IMR-90 (cell line): ENCODE results near the gene PRF1. TPM values are rescaled to one million over a fixed set of nuclear protein-coding genes. Genes with fewer than 3 reads are reported as not detected.

Experiments
- ATAC-seq: fragments of 200-7000 bp; cut with Tn5 transposase; 2 replicates; pipeline ENCODE4 v1.9.1; 2020; ENCODE audit warnings: low read depth, mild to moderate bottlenecking, moderate library complexity
- BruUV-seq: library from RNA; stranded (reverse); fragments of 400-500 nt; replicated peaks from 2 replicates; lab custom pipeline; 2021; lab: Mats Ljungman, UMichigan
- CTCF ChIA-PET: fragments of 300-600 bp; formaldehyde crosslinking; extraction: SDS; loops from one replicate; lab custom pipeline; 2021; ENCODE audit warnings: antibody characterized with exemption; lab: Yijun Ruan, JAX
- POLR2A ChIA-PET: fragments of 300-600 bp; sonication (Branson Sonifier 250); formaldehyde crosslinking; loops from one replicate; lab custom pipeline; 2022; ENCODE audit warnings: antibody characterized with exemption; ENCODE audit not compliant: unreplicated experiment; lab: Charles Lee
- DNase-seq: peaks from one replicate; pipeline ENCODE4 v3.0.0; 2013
- H2AFZ ChIP-seq: replicated peaks from 2 replicates; pipeline ENCODE3; 2013; ENCODE audit warnings: low read length, mild to moderate bottlenecking; ENCODE audit not compliant: poor library complexity
- H2AK5ac ChIP-seq: 2 replicates; pipeline ENCODE4 v1.6.1; 2013; ENCODE audit warnings: low read depth, low read length, inconsistent platforms
- H2AK9ac ChIP-seq: replicated peaks from 2 replicates; pipeline ENCODE3; 2013; ENCODE audit warnings: mild to moderate bottlenecking, low read depth, low read length, moderate library complexity; ENCODE audit not compliant: poor library complexity
- H2BK120ac ChIP-seq: 2 replicates; pipeline ENCODE4 v1.6.1; 2013; ENCODE audit warnings: low read depth, low read length, inconsistent platforms
- H2BK15ac ChIP-seq: 3 replicates; pipeline ENCODE4 v1.6.1; 2013; ENCODE audit warnings: low read depth, low read length, inconsistent platforms
- H2BK20ac ChIP-seq: 2 replicates; pipeline ENCODE4 v1.6.1; 2013; ENCODE audit warnings: low read depth, mild to moderate bottlenecking, inconsistent platforms, low read length, moderate library complexity
- H2BK5ac ChIP-seq: 2 replicates; pipeline ENCODE4 v1.6.1; 2013; ENCODE audit warnings: mild to moderate bottlenecking, low read depth, low read length, inconsistent platforms; ENCODE audit not compliant: poor library complexity, severe bottlenecking
- H3K14ac ChIP-seq: replicated peaks from 2 replicates; pipeline ENCODE4 v1.6.1; 2013; ENCODE audit warnings: low read depth, low read length, inconsistent platforms
- H3K18ac ChIP-seq: 2 replicates; pipeline ENCODE4 v1.6.1; 2013; ENCODE audit warnings: low read depth, low read length, control low read depth
- H3K23ac ChIP-seq: 2 replicates; pipeline ENCODE4 v1.6.1; 2013; ENCODE audit warnings: low read depth, low read length, inconsistent platforms
- H3K27ac ChIP-seq: 2 replicates; pipeline ENCODE4 v1.5.1; 2013; ENCODE audit warnings: mild to moderate bottlenecking, control low read depth, low read length; ENCODE audit not compliant: insufficient read depth
- H3K27me3 ChIP-seq: 2 replicates; pipeline ENCODE4 v1.6.1; 2013; ENCODE audit warnings: low read length; ENCODE audit not compliant: control insufficient read depth, insufficient read depth
- H3K36me3 ChIP-seq: 2 replicates; pipeline ENCODE4 v1.6.1; 2013; ENCODE audit warnings: low read length, mixed read lengths; ENCODE audit not compliant: control insufficient read depth, insufficient read depth
- H3K4ac ChIP-seq: 2 replicates; pipeline ENCODE4 v1.6.1; 2013; ENCODE audit warnings: low read depth, low read length, inconsistent platforms
- H3K4me1 ChIP-seq: 2 replicates; pipeline ENCODE4 v1.6.1; 2013; ENCODE audit warnings: low read length, mixed read lengths; ENCODE audit not compliant: control insufficient read depth, insufficient read depth
- H3K4me2 ChIP-seq: 2 replicates; pipeline ENCODE4 v1.6.1; 2013; ENCODE audit warnings: low read depth, mild to moderate bottlenecking, control low read depth, low read length, moderate library complexity
- H3K4me3 ChIP-seq: 2 replicates; pipeline ENCODE4 v1.5.1; 2013; ENCODE audit warnings: low read depth, mild to moderate bottlenecking, control low read depth, low read length, moderate library complexity; ENCODE audit not compliant: insufficient read depth
- H3K56ac ChIP-seq: 2 replicates; pipeline ENCODE4 v1.6.1; 2013; ENCODE audit warnings: low read length, inconsistent platforms; ENCODE audit not compliant: insufficient read depth; ENCODE audit errors: extremely low read depth
- H3K79me1 ChIP-seq, 2 experiments: 2 replicates each; pipeline ENCODE4 v1.6.1; 2013; ENCODE audit warnings: low read length in 2 of 2, inconsistent platforms in 1 of 2, low read depth in 1 of 2
- H3K9ac ChIP-seq: 2 replicates; pipeline ENCODE4 v1.6.1; 2013; ENCODE audit warnings: low read depth, low read length, control low read depth
- H3K9me1 ChIP-seq: 2 replicates; pipeline ENCODE4 v1.6.1; 2013; ENCODE audit warnings: low read length, inconsistent platforms; ENCODE audit not compliant: insufficient read depth
- H3K9me3 ChIP-seq: 2 replicates; pipeline ENCODE4 v1.6.1; 2013; ENCODE audit warnings: low read length; ENCODE audit not compliant: control insufficient read depth, insufficient read depth
- H4K20me1 ChIP-seq: 2 replicates; pipeline ENCODE4 v1.6.1; 2013; ENCODE audit warnings: low read length, inconsistent platforms; ENCODE audit not compliant: insufficient read depth
- H4K5ac ChIP-seq: 2 replicates; pipeline ENCODE4 v1.6.1; 2013; ENCODE audit warnings: mild to moderate bottlenecking, low read depth, low read length, control low read depth
- H4K8ac ChIP-seq, 2 experiments: 2 replicates each; pipeline ENCODE4 v1.6.1; 2013; ENCODE audit warnings: low read depth in 2 of 2, low read length in 2 of 2, control low read depth in 1 of 2, inconsistent platforms in 1 of 2
- H4K91ac ChIP-seq: 2 replicates; pipeline ENCODE4 v1.6.1; 2013; ENCODE audit warnings: low read depth, low read length, inconsistent platforms; ENCODE audit not compliant: insufficient read depth
- BHLHE40 ChIP-seq: fragments of 150-350 bp; IDR thresholded peaks from 2 replicates; pipeline ENCODE4 v1.6.1; 2016; ENCODE audit warnings: mild to moderate bottlenecking, low read depth, low read length
- CEBPB ChIP-seq: IDR thresholded peaks from 2 replicates; pipeline ENCODE4 v1.6.1; 2012; ENCODE audit warnings: low read depth, low read length, improper control_type of control experiment
- CHD1 ChIP-seq: IDR thresholded peaks from 2 replicates; pipeline ENCODE4 v1.6.1; 2012; ENCODE audit warnings: low read depth, low read length, improper control_type of control experiment
- CTCF ChIP-seq: conservative IDR thresholded peaks from 2 replicates; pipeline ENCODE4 v1.5.1; 2012; ENCODE audit warnings: mild to moderate bottlenecking, low read depth, low read length, improper control_type of control experiment
- ELK1 ChIP-seq: fragments of 150-350 bp; IDR thresholded peaks from 2 replicates; pipeline ENCODE4 v1.6.1; 2016; ENCODE audit warnings: low read depth, mild to moderate bottlenecking, low read length, moderate library complexity, borderline replicate concordance
- FOS ChIP-seq: fragments of 150-350 bp; IDR thresholded peaks from 2 replicates; pipeline ENCODE4 v1.6.1; 2016; ENCODE audit warnings: low read depth, low read length
- MAZ ChIP-seq: IDR thresholded peaks from 2 replicates; pipeline ENCODE4 v1.6.1; 2012; ENCODE audit warnings: low read depth, mild to moderate bottlenecking, low read length, improper control_type of control experiment, moderate library complexity, borderline replicate concordance
- MXI1 ChIP-seq: IDR thresholded peaks from 2 replicates; pipeline ENCODE4 v1.6.1; 2012; ENCODE audit warnings: low read depth, mild to moderate bottlenecking, low read length, moderate library complexity, borderline replicate concordance
- NFE2L2 ChIP-seq: fragments of 150-350 bp; IDR thresholded peaks from 2 replicates; pipeline ENCODE4 v1.6.1; 2016; ENCODE audit warnings: low read depth, mild to moderate bottlenecking, low read length
- RAD21 ChIP-seq: IDR thresholded peaks from 2 replicates; pipeline ENCODE4 v1.6.1; 2012; ENCODE audit warnings: low read length, improper control_type of control experiment
- RCOR1 ChIP-seq: IDR thresholded peaks from 2 replicates; pipeline ENCODE4 v1.6.1; 2012; ENCODE audit warnings: mild to moderate bottlenecking, low read length, improper control_type of control experiment; ENCODE audit not compliant: insufficient replicate concordance
- RFX5 ChIP-seq: IDR thresholded peaks from 2 replicates; pipeline ENCODE4 v1.8.0; 2012; ENCODE audit warnings: low read depth, mild to moderate bottlenecking, low read length, moderate library complexity
- SMC3 ChIP-seq: fragments of 150-350 bp; IDR thresholded peaks from 2 replicates; pipeline ENCODE4 v1.6.1; 2016; ENCODE audit warnings: low read depth, mild to moderate bottlenecking, antibody characterized with exemption, low read length, moderate library complexity
- USF2 ChIP-seq: fragments of 150-350 bp; IDR thresholded peaks from 2 replicates; pipeline ENCODE4 v1.6.1; 2017; ENCODE audit warnings: mild to moderate bottlenecking, antibody characterized with exemption, low read length, low read depth
- WGBS, 2 experiments: methylation state at CpG; one replicate each; pipeline versions ENCODE4 v1.1.5 to v1.1.7; 2013; ENCODE audit warnings: missing lambda C conversion rate in 2 of 2; ENCODE audit not compliant: insufficient read length in 1 of 2; ENCODE audit errors: extremely low coverage in 2 of 2; 5-methylcytosine and 5-hydroxymethylcytosine counted together
- dilution Hi-C: fragments of 300-500 bp; cut with HindIII; formaldehyde crosslinking; loops from one replicate; pipeline ENCODE4 v1.14.3; 2018; ENCODE audit warnings: low sequenced_read_pairs; ENCODE audit not compliant: unreplicated experiment
- in situ Hi-C: fragments of 300-500 bp; cut with MboI; formaldehyde crosslinking; loops from 3 replicates; pipeline ENCODE4 v1.14.3; 2019; ENCODE audit warnings: low sequenced_read_pairs, inconsistent platforms, mixed read lengths
- intact Hi-C: fragments of 100-400 bp; cut with micrococcal nuclease; formaldehyde crosslinking; loops from 2 replicates; pipeline ENCODE4 v1.10.0; 2022
- polyA plus RNA-seq, 3 experiments: library from polyadenylated mRNA; depleted of rRNA; stranded (reverse); fragments of >200 nt; gene quantifications; 2 replicates each; pipeline ENCODE4 v1.2.3, GENCODE V29; 2012; ENCODE audit warnings: low replicate concordance in 1 of 3
- total RNA-seq: library from RNA; depleted of rRNA; stranded (reverse); fragments of >200 nt; gene quantifications from 2 replicates; pipeline ENCODE4 v1.2.3, GENCODE V29; 2012

Gene PRF1
- total and polyA plus RNA-seq, 2 of the 4 experiments (the other 2 are of a cell fraction) = not detected

- intact Hi-C loops = no loop called here
- no peak overlapping the region for H2AK5ac ChIP-seq
- no peak overlapping the region for H4K5ac ChIP-seq
- H4K8ac ChIP-seq = no peak overlapping the region
- no peak overlapping the region for H3K9ac ChIP-seq
- no peak overlapping the region for H2BK5ac ChIP-seq
- BruUV-seq = no TSS peak
- no peak overlapping the region for H3K4ac ChIP-seq
- peaks cover 22% of the 10 kb centered on the region for H3K27me3 ChIP-seq
- no peaks in the 10 kb centered on the region for H4K20me1 ChIP-seq
- dilution Hi-C loops = no loop called here
- H2BK20ac ChIP-seq = no peak overlapping the region
- in situ Hi-C loops = no loop called here
- no peak overlapping the region for H3K4me2 ChIP-seq
- no peak overlapping the region for H2AK9ac ChIP-seq
- WGBS, 2 experiments = 77% methylated on average over 11 of the region's 19 CpGs; no CpG with 5 or more reads in 1 of the 2 experiments
- no peak overlapping the region for H3K27ac ChIP-seq
- H3K36me3 ChIP-seq = no peaks in the 10 kb centered on the region
- no peaks in the 10 kb centered on the region for H3K9me1 ChIP-seq
- CTCF ChIA-PET = interaction anchor here (0.6 kb wide), 1 partner anchor 193 kb away, joined by 4 read pairs; no protein-coding TSS in a partner anchor
- H3K23ac ChIP-seq = no peak overlapping the region
- no peak overlapping the region for H4K91ac ChIP-seq
- no peaks in the 10 kb centered on the region for H3K9me3 ChIP-seq
- no peak for ATAC-seq
- no peak overlapping the region for H2AFZ ChIP-seq
- no peak overlapping the region for H2BK120ac ChIP-seq
- H3K79me1 ChIP-seq = no peaks in the 10 kb centered on the region
- H3K18ac ChIP-seq = no peak overlapping the region
- DNase-seq = no peak
- no peak overlapping the region for H3K14ac ChIP-seq
- no peaks in the 10 kb centered on the region; the same call in 1 of the 2 replicates for H3K4me1 ChIP-seq
- no peak overlapping the region for H2BK15ac ChIP-seq
- POLR2A ChIA-PET = no interaction called here
- H3K56ac ChIP-seq = no peak overlapping the region
- no peak overlapping the region for H3K4me3 ChIP-seq
- TF ChIP-seq FOS = no peak
- no peak for TF ChIP-seq RCOR1
- TF ChIP-seq CHD1 = no peak
- TF ChIP-seq CEBPB = no peak
- TF ChIP-seq BHLHE40 = no peak
- no peak for TF ChIP-seq NFE2L2
- no peak for TF ChIP-seq MXI1
- TF ChIP-seq CTCF = no peak
- TF ChIP-seq SMC3 = no peak
- TF ChIP-seq RFX5 = no peak
- no peak for TF ChIP-seq RAD21
- TF ChIP-seq ELK1 = no peak
- TF ChIP-seq MAZ = no peak
- no peak for TF ChIP-seq USF2
Measured at GRCh38 chr10:70582793-70583668, 19.5 kb downstream of the PRF1 start.
